ENCODE measurements around the gene GTF3A. TPM values are rescaled to one million over a fixed set of nuclear protein-coding genes. Genes with fewer than 3 reads are reported as not detected.

The GTF3A gene
- total RNA-seq, 6 experiments from 2014 or later = 50.2 to 216 (median 64.9) TPM

DNA sequence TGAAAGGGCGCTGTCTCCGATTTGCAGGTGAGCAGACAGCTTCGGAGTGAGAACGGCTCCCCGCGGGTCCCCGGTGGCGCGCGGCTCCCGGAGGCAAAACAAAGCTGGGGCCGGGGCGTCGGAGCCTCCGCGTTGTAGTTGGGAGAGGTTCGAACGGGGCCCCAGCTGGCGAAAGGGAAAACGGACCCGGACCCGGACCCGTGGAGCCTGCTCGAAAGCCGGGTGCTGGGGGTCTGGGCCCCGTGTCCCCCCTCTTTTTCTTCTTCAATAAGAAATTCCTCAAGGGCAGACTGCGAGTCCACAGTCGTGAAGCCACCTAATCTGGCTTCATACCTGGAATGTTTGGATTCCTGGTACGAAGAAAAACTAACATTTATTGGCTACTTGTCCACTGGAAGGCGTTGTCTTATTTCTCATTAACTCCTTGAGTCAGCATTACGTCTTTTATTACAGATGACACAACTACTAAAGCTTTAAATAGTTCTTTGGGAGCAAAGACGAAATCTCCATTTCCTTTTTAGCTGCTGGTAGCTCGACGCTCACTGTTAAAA lies 26.6 kb downstream of the GTF3A start:
- DNase-seq (peak; percentile 53 to 64 (median 62)), ATAC-seq (peak; percentile 28 to 42 (median 38))
- no peaks in the 10 kb centered on the region for H3K9me3 ChIP-seq
- peak overlapping the region; percentile 78 to 99 (median 99) for H3K4me3 ChIP-seq
- WGBS (ENCODE audit: insufficient coverage, low coverage, low lambda C conversion rate, missing lambda C conversion rate) = under 1% methylated on average over 32 of the region's 34 CpGs
- H3K4me1 ChIP-seq = peaks cover 0 to 23% (median 2%) of the 10 kb centered on the region in 4 donors
- H3K27ac ChIP-seq = peak overlapping the region; percentile 92 to 100 (median 98)
- H3K36me3 ChIP-seq = no peaks in the 10 kb centered on the region
- intact Hi-C loops (cut with DNase I) = no loop called here
- H3K27me3 ChIP-seq = no peaks in the 10 kb centered on the region
- TF ChIP-seq POLR2A (IDR thresholded peaks at IDR 0.05) = no peak
- TF ChIP-seq, protein P1, sequence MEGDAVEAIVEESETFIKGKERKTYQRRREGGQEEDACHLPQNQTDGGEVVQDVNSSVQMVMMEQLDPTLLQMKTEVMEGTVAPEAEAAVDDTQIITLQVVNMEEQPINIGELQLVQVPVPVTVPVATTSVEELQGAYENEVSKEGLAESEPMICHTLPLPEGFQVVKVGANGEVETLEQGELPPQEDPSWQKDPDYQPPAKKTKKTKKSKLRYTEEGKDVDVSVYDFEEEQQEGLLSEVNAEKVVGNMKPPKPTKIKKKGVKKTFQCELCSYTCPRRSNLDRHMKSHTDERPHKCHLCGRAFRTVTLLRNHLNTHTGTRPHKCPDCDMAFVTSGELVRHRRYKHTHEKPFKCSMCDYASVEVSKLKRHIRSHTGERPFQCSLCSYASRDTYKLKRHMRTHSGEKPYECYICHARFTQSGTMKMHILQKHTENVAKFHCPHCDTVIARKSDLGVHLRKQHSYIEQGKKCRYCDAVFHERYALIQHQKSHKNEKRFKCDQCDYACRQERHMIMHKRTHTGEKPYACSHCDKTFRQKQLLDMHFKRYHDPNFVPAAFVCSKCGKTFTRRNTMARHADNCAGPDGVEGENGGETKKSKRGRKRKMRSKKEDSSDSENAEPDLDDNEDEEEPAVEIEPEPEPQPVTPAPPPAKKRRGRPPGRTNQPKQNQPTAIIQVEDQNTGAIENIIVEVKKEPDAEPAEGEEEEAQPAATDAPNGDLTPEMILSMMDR (IDR thresholded peaks at IDR 0.05) = no peak

DNA sequence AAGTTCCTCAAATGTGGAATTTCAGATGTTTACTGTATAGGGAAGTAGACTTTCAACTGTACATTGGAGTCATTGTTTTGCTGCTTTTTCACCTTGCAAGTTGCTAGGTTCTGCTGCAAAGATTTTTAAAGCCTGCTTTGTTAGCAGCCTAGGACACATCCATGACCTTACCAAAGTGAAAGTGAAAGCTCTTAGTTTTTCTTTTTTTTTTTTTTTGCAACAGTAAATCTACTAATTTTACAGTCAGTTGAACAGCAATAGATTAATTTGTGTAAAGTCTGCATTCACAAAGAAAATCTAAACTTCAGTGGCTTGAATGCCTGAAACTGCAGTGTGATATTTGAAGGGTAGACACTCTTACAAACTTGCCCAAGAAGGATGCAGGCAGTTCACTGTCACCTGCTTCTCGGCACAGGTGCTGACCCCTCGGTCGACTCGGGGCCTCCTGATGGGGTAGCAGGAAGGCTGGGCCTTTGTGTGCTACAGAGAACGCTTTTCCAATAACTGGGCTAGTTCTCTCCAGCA lies 31.0 kb downstream of the GTF3A start:
- 0% methylated on average over 5 of the region's 5 CpGs for WGBS (ENCODE audit: insufficient coverage, low coverage, low lambda C conversion rate, missing lambda C conversion rate)
- H3K4me3 ChIP-seq = peak overlapping the region; percentile 13 to 52 (median 40)
- H3K4me1 ChIP-seq = peaks cover 0 to 12% (median 0%) of the 10 kb centered on the region in 4 donors
- DNase-seq = no peak
- H3K27ac ChIP-seq = peak overlapping the region in 2 of 3 donors; percentile 38 to 54
- no peaks in the 10 kb centered on the region for H3K36me3 ChIP-seq
- ATAC-seq = peak; percentile 17 to 38 (median 27)
- intact Hi-C loops (cut with DNase I) = no loop called here
- no peak for TF ChIP-seq POLR2A (IDR thresholded peaks at IDR 0.05)
- TF ChIP-seq, protein P1 (IDR thresholded peaks at IDR 0.05) = no peak
- no peaks in the 10 kb centered on the region for H3K27me3 ChIP-seq
- H3K9me3 ChIP-seq = no peaks in the 10 kb centered on the region

DNA sequence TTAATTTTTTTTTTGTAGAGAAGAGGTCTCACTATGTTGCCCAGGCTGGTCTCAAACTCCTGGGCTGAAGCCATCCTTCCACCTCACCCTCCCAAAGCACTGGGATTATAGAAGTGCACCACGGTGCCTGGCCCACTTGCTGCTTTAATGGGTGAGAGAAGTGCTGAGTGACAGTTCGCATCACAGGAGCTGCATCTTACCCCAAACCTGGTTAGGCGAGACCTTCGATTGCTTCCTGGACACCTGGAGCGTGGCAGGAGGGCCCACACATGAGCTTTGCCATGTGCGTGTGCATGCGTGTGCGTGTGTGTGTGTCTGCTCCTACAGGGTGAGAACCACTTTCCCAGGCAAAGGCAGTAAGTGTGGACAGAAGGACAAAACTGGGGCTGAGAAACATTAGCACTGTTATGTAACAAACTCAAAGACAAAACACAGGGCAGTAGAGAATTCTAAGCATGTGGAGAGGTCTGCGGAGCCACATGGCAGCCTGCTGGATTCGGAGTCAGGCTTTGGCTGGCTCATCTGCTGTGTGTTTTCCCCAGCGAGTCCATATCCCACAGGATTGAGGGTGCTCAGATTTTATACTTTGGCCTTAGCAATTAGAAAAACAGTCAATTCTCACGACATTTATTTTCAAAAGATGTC lies 37.6 kb downstream of the GTF3A start:
- no peaks in the 10 kb centered on the region for H3K9me3 ChIP-seq
- intact Hi-C loops (cut with DNase I) = no loop called here
- H3K27me3 ChIP-seq = no peaks in the 10 kb centered on the region
- no peak for DNase-seq
- H3K36me3 ChIP-seq = no peaks in the 10 kb centered on the region
- WGBS (ENCODE audit: insufficient coverage, low coverage, low lambda C conversion rate, missing lambda C conversion rate) = 74% methylated on average over 6 of the region's 12 CpGs
- H3K4me1 ChIP-seq = no peaks in the 10 kb centered on the region
- TF ChIP-seq, protein P1 (IDR thresholded peaks at IDR 0.05) = no peak
- no peak for TF ChIP-seq POLR2A (IDR thresholded peaks at IDR 0.05)
- H3K4me3 ChIP-seq = no peak overlapping the region
- no peak overlapping the region for H3K27ac ChIP-seq
- ATAC-seq = no peak

DNA sequence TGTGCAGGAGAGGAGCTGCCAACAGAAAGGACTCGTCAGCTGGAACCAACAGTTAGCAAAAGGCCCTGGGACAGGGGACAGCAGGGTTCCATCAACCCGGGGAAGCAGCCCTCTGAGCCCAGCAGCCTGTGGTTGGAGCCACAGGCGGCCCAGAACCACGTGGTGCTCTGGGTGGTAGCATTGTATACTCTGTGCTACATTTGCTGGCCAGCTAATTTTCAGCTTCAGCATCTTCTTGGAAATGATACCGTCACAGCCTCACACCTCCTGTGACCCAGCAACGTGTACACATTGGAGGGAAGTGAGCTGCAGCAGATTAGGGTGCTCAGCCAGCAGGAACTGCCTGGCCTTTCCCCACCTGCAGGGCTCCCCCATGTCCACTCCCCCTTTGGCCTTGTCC lies 39.1 kb downstream of the GTF3A start:
- H3K4me1 ChIP-seq = no peaks in the 10 kb centered on the region
- H3K36me3 ChIP-seq = no peaks in the 10 kb centered on the region
- WGBS (ENCODE audit: insufficient coverage, low coverage, low lambda C conversion rate, missing lambda C conversion rate) = 80% methylated on average over 1 of the region's 6 CpGs
- no peaks in the 10 kb centered on the region for H3K27me3 ChIP-seq
- H3K27ac ChIP-seq = no peak overlapping the region
- H3K4me3 ChIP-seq = no peak overlapping the region
- ATAC-seq (no peak), DNase-seq (no peak)
- no peaks in the 10 kb centered on the region for H3K9me3 ChIP-seq
- TF ChIP-seq, protein P1 (IDR thresholded peaks at IDR 0.05) = no peak
- no peak for TF ChIP-seq POLR2A (IDR thresholded peaks at IDR 0.05)
- intact Hi-C loops (cut with DNase I) = no loop called here

Data from right lobe of liver (tissue), 6 donors.